ENCODE measurements around the gene BCAS3. TPM values are rescaled to one million over a fixed set of nuclear protein-coding genes. Genes with fewer than 3 reads are reported as not detected.

The BCAS3 gene
- polyA plus RNA-seq (2013, experiment 1 of 2), result 14.1 TPM
- polyA plus RNA-seq (2013, experiment 2 of 2), result 13.7 TPM

GRCh38 chr17:60677308-60678117 is at the start of gene BCAS3:
BCAS3 (plus strand) TSS chr17:60677851.
- H3K4ac ChIP-seq (ENCODE audit: low read depth in 1 of 2, low read length in 2 of 2), result peak within 1 kb of the TSS in 1 of 2 experiments; percentile 84
- H3K4me3 ChIP-seq (ENCODE audit: insufficient read depth in 1 of 2, low read depth in 1 of 2, low read length in 2 of 2), result peak within 1 kb of the TSS; percentile 85 to 94
- H2BK12ac ChIP-seq (ENCODE audit: low read length in 2 of 2), result no peak within 1 kb of the TSS
- H4K8ac ChIP-seq (ENCODE audit: low read length), result peak within 1 kb of the TSS; percentile 94
- peak within 1 kb of the TSS; percentile 59 for H4K91ac ChIP-seq (ENCODE audit: low read length)
- peaks cover 5% of the 10 kb centered on the region for H3K79me1 ChIP-seq (replicated peaks; ENCODE audit: low read length, poor library complexity, severe bottlenecking)
- H3K23ac ChIP-seq (ENCODE audit: low read length in 2 of 2), result peak within 1 kb of the TSS in 1 of 2 experiments; percentile 94
- peak within 1 kb of the TSS in 1 of 2 experiments; percentile 53 for H3K14ac ChIP-seq (ENCODE audit: low read length in 2 of 2)
- no peaks in the 10 kb centered on the region for H3K9me3 ChIP-seq (ENCODE audit: control insufficient read depth, low read length)
- H3K4me2 ChIP-seq (ENCODE audit: low read length, poor library complexity, severe bottlenecking), result peak within 1 kb of the TSS; percentile 91
- H3K4me1 ChIP-seq (ENCODE audit: control insufficient read depth, insufficient read depth, low read depth, low read length), result peaks cover 3% of the 10 kb centered on the region
- DNase-seq, result peak; percentile 99
- peak within 1 kb of the TSS; percentile 53 for H3K27ac ChIP-seq (ENCODE audit: low read length, poor library complexity, severe bottlenecking)
- under 1% methylated on average over 51 of the region's 51 CpGs for WGBS
- peak within 1 kb of the TSS; percentile 71 to 85 for H3K18ac ChIP-seq (ENCODE audit: low read depth in 1 of 2, low read length in 2 of 2)
- H2BK15ac ChIP-seq (ENCODE audit: low read depth, poor library complexity, severe bottlenecking), result peak within 1 kb of the TSS; percentile 67
- no peak within 1 kb of the TSS for H2BK5ac ChIP-seq (ENCODE audit: low read depth, low read length, poor library complexity, severe bottlenecking)
- no peak within 1 kb of the TSS for H2AK5ac ChIP-seq (ENCODE audit: low read length, severe bottlenecking)
- peak within 1 kb of the TSS; percentile 89 for H3K9ac ChIP-seq (ENCODE audit: low read length)
- H2AFZ ChIP-seq (ENCODE audit: low read depth, low read length), result peak within 1 kb of the TSS; percentile 75
- H2BK120ac ChIP-seq (ENCODE audit: low read depth, low read length), result peak within 1 kb of the TSS; percentile 71
- peaks cover 0 to 9% of the 10 kb centered on the region in 2 experiments for H3K36me3 ChIP-seq (ENCODE audit: control insufficient read depth in 1 of 2, insufficient read depth in 2 of 2, low read depth in 1 of 2, low read length in 2 of 2)
- no peaks in the 10 kb centered on the region for H3K27me3 ChIP-seq (ENCODE audit: control insufficient read depth in 1 of 2, insufficient read depth in 1 of 2, low read length in 2 of 2)

GRCh38 chr17:60628252-60628889 is 49.3 kb upstream of the BCAS3 start:
- Histone ChIP-seq H3K4me3 (ENCODE audit: insufficient read depth in 1 of 2, low read depth in 1 of 2, low read length in 2 of 2) (no peak overlapping the region), H2BK120ac (ENCODE audit: low read depth, low read length) (no peak overlapping the region), H3K79me1 (replicated peaks; ENCODE audit: low read length, poor library complexity, severe bottlenecking) (peaks cover 22% of the 10 kb centered on the region), H3K36me3 (ENCODE audit: control insufficient read depth in 1 of 2, insufficient read depth in 2 of 2, low read depth in 1 of 2, low read length in 2 of 2) (peaks cover 15 to 43% of the 10 kb centered on the region in 2 experiments), H4K8ac (ENCODE audit: low read length) (no peak overlapping the region), H3K14ac (ENCODE audit: low read length in 2 of 2) (no peak overlapping the region), H3K27me3 (ENCODE audit: control insufficient read depth in 1 of 2, insufficient read depth in 1 of 2, low read length in 2 of 2) (no peaks in the 10 kb centered on the region), H2AK5ac (ENCODE audit: low read length, severe bottlenecking) (no peak overlapping the region), H3K18ac (ENCODE audit: low read depth in 1 of 2, low read length in 2 of 2) (no peak overlapping the region), H3K27ac (ENCODE audit: low read length, poor library complexity, severe bottlenecking) (no peak overlapping the region), H3K23ac (ENCODE audit: low read length in 2 of 2) (no peak overlapping the region), H3K9me3 (ENCODE audit: control insufficient read depth, low read length) (no peaks in the 10 kb centered on the region), H3K9ac (ENCODE audit: low read length) (no peak overlapping the region), H2BK5ac (ENCODE audit: low read depth, low read length, poor library complexity, severe bottlenecking) (no peak overlapping the region), H2AFZ (ENCODE audit: low read depth, low read length) (no peak overlapping the region), H4K91ac (ENCODE audit: low read length) (no peak overlapping the region), H3K4ac (ENCODE audit: low read depth in 1 of 2, low read length in 2 of 2) (no peak overlapping the region), H2BK15ac (ENCODE audit: low read depth, poor library complexity, severe bottlenecking) (no peak overlapping the region), H2BK12ac (ENCODE audit: low read length in 2 of 2) (no peak overlapping the region), H3K4me1 (ENCODE audit: control insufficient read depth, insufficient read depth, low read depth, low read length) (no peaks in the 10 kb centered on the region), H3K4me2 (ENCODE audit: low read length, poor library complexity, severe bottlenecking) (no peak overlapping the region)
- WGBS, result 97% methylated on average over 5 of the region's 6 CpGs
- DNase-seq, result no peak

GRCh38 chr17:60629120-60629519 is 48.5 kb upstream of the BCAS3 start:
- WGBS, result 100% methylated on average over 2 of the region's 2 CpGs
- Histone ChIP-seq H3K14ac (ENCODE audit: low read length in 2 of 2) (no peak overlapping the region), H4K91ac (ENCODE audit: low read length) (no peak overlapping the region), H3K79me1 (replicated peaks; ENCODE audit: low read length, poor library complexity, severe bottlenecking) (peaks cover 22% of the 10 kb centered on the region), H3K4ac (ENCODE audit: low read depth in 1 of 2, low read length in 2 of 2) (no peak overlapping the region), H2BK5ac (ENCODE audit: low read depth, low read length, poor library complexity, severe bottlenecking) (no peak overlapping the region), H2AK5ac (ENCODE audit: low read length, severe bottlenecking) (no peak overlapping the region), H2BK12ac (ENCODE audit: low read length in 2 of 2) (no peak overlapping the region), H3K36me3 (ENCODE audit: control insufficient read depth in 1 of 2, insufficient read depth in 2 of 2, low read depth in 1 of 2, low read length in 2 of 2) (peaks cover 15 to 44% of the 10 kb centered on the region in 2 experiments), H3K4me2 (ENCODE audit: low read length, poor library complexity, severe bottlenecking) (no peak overlapping the region), H2BK15ac (ENCODE audit: low read depth, poor library complexity, severe bottlenecking) (no peak overlapping the region), H3K4me3 (ENCODE audit: insufficient read depth in 1 of 2, low read depth in 1 of 2, low read length in 2 of 2) (no peak overlapping the region), H3K23ac (ENCODE audit: low read length in 2 of 2) (no peak overlapping the region), H4K8ac (ENCODE audit: low read length) (no peak overlapping the region), H3K18ac (ENCODE audit: low read depth in 1 of 2, low read length in 2 of 2) (no peak overlapping the region), H3K9me3 (ENCODE audit: control insufficient read depth, low read length) (no peaks in the 10 kb centered on the region), H2BK120ac (ENCODE audit: low read depth, low read length) (no peak overlapping the region), H2AFZ (ENCODE audit: low read depth, low read length) (no peak overlapping the region), H3K4me1 (ENCODE audit: control insufficient read depth, insufficient read depth, low read depth, low read length) (no peaks in the 10 kb centered on the region), H3K27ac (ENCODE audit: low read length, poor library complexity, severe bottlenecking) (no peak overlapping the region), H3K27me3 (ENCODE audit: control insufficient read depth in 1 of 2, insufficient read depth in 1 of 2, low read length in 2 of 2) (no peaks in the 10 kb centered on the region), H3K9ac (ENCODE audit: low read length) (no peak overlapping the region)
- no peak for DNase-seq

DNA sequence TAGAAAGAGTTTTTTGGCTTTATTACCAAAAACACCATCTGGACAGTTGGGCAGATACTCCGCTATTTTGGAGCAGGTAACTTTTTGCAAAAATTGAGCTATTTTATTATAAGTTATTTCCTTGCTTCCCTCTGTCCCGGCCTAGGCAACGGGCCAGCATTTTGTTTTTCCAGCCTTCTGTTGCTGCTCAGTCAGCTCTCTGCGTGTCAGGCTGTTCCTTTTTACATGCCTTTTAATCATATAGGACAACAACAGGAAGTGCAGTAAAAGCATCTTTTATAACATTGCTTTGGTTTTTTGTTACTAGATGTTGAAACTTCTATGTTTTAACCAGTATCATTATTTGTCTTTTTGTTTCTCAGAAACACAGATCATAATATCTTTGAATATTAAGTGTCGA is 47.3 kb upstream of the BCAS3 start:
- Histone ChIP-seq H4K8ac (ENCODE audit: low read length) (no peak overlapping the region), H4K91ac (ENCODE audit: low read length) (no peak overlapping the region), H3K4ac (ENCODE audit: low read depth in 1 of 2, low read length in 2 of 2) (no peak overlapping the region), H3K14ac (ENCODE audit: low read length in 2 of 2) (no peak overlapping the region), H3K4me1 (ENCODE audit: control insufficient read depth, insufficient read depth, low read depth, low read length) (no peaks in the 10 kb centered on the region), H3K36me3 (ENCODE audit: control insufficient read depth in 1 of 2, insufficient read depth in 2 of 2, low read depth in 1 of 2, low read length in 2 of 2) (peaks cover 14 to 47% of the 10 kb centered on the region in 2 experiments), H3K9ac (ENCODE audit: low read length) (no peak overlapping the region), H2AK5ac (ENCODE audit: low read length, severe bottlenecking) (no peak overlapping the region), H3K27ac (ENCODE audit: low read length, poor library complexity, severe bottlenecking) (no peak overlapping the region), H3K23ac (ENCODE audit: low read length in 2 of 2) (no peak overlapping the region), H2BK120ac (ENCODE audit: low read depth, low read length) (no peak overlapping the region), H3K4me2 (ENCODE audit: low read length, poor library complexity, severe bottlenecking) (no peak overlapping the region), H3K27me3 (ENCODE audit: control insufficient read depth in 1 of 2, insufficient read depth in 1 of 2, low read length in 2 of 2) (no peaks in the 10 kb centered on the region), H3K9me3 (ENCODE audit: control insufficient read depth, low read length) (no peaks in the 10 kb centered on the region), H2BK12ac (ENCODE audit: low read length in 2 of 2) (no peak overlapping the region), H3K4me3 (ENCODE audit: insufficient read depth in 1 of 2, low read depth in 1 of 2, low read length in 2 of 2) (no peak overlapping the region), H3K18ac (ENCODE audit: low read depth in 1 of 2, low read length in 2 of 2) (no peak overlapping the region), H2BK15ac (ENCODE audit: low read depth, poor library complexity, severe bottlenecking) (no peak overlapping the region), H3K79me1 (replicated peaks; ENCODE audit: low read length, poor library complexity, severe bottlenecking) (peaks cover 20% of the 10 kb centered on the region), H2AFZ (ENCODE audit: low read depth, low read length) (no peak overlapping the region), H2BK5ac (ENCODE audit: low read depth, low read length, poor library complexity, severe bottlenecking) (no peak overlapping the region)
- WGBS, result 100% methylated on average over 4 of the region's 5 CpGs
- DNase-seq, result no peak

Measured in mesenchymal stem cell (in vitro differentiated cells and primary cell).